WTC11 (cell line): ENCODE results near the gene SMKR1. TPM values are rescaled to one million over a fixed set of nuclear protein-coding genes. Genes with fewer than 3 reads are reported as not detected.

Experiments used
- ATAC-seq: fragments of 200-7000 bp; cut with Tn5 transposase; 2 replicates; pipeline ENCODE4 v1.10.0; 2021; ENCODE audit warnings: mild to moderate bottlenecking, moderate library complexity
- CTCF ChIA-PET: fragments of 300-600 bp; sonication (Branson Sonifier 250); formaldehyde crosslinking; loops from one replicate; lab custom pipeline; 2021; ENCODE audit warnings: antibody characterized with exemption; lab: Charles Lee
- POLR2A ChIA-PET: fragments of 350-600 bp; sonication (Branson Sonifier 250); formaldehyde crosslinking; loops from one replicate; lab custom pipeline; 2021; ENCODE audit warnings: antibody characterized with exemption; lab: Charles Lee
- DNase-seq: peaks from one replicate; pipeline ENCODE4 v3.0.0; 2021; ENCODE audit warnings: low spot score
- H3K27ac Mint-ChIP-seq: 2 replicates; pipeline ENCODE4 v1.8.0; 2021; ENCODE audit warnings: mixed read lengths
- H3K27me3 Mint-ChIP-seq: 2 replicates; pipeline ENCODE4 v1.8.0; 2021; ENCODE audit warnings: low read depth, mild to moderate bottlenecking, moderate library complexity, mixed read lengths
- H3K36me3 Mint-ChIP-seq: 2 replicates; pipeline ENCODE4 v1.8.0; 2021; ENCODE audit warnings: mixed read lengths
- H3K4me1 Mint-ChIP-seq: 2 replicates; pipeline ENCODE4 v1.8.0; 2022; ENCODE audit warnings: mixed read lengths
- H3K4me3 Mint-ChIP-seq: 2 replicates; pipeline ENCODE4 v1.8.0; 2021; ENCODE audit warnings: mild to moderate bottlenecking, moderate library complexity, mixed read lengths
- H3K9me3 Mint-ChIP-seq: 2 replicates; pipeline ENCODE4 v1.8.0; 2021; ENCODE audit warnings: mixed read lengths
- ARID4B ChIP-seq: sonication (generic); formaldehyde crosslinking; IDR thresholded peaks from 2 replicates; pipeline ENCODE4 v1.8.0; 2023; ENCODE audit warnings: missing genetic modification reagents, mild to moderate bottlenecking, borderline replicate concordance
- CBFB ChIP-seq: sonication (generic); formaldehyde crosslinking; IDR thresholded peaks from 2 replicates; pipeline ENCODE4 v1.8.1; 2022; ENCODE audit warnings: mild to moderate bottlenecking, low read depth, missing genetic modification reagents
- E2F5 ChIP-seq: sonication (generic); formaldehyde crosslinking; IDR thresholded peaks from 2 replicates; pipeline ENCODE4 v1.8.1; 2022; ENCODE audit warnings: mild to moderate bottlenecking, moderate library complexity, missing genetic modification reagents
- ELF4 ChIP-seq: sonication (generic); formaldehyde crosslinking; IDR thresholded peaks from 2 replicates; pipeline ENCODE4 v1.8.1; 2022; ENCODE audit warnings: low read depth, mild to moderate bottlenecking, moderate library complexity, missing genetic modification reagents
- EMX1 ChIP-seq: fragments of 250-450 bp; sonication (Bioruptor Pico); IDR thresholded peaks from 2 replicates; pipeline ENCODE4 v1.8.0; 2021; ENCODE audit warnings: mild to moderate bottlenecking
- ESRRA ChIP-seq: sonication (generic); formaldehyde crosslinking; IDR thresholded peaks from 2 replicates; pipeline ENCODE4 v1.8.1; 2022; ENCODE audit warnings: mild to moderate bottlenecking, missing genetic modification reagents, borderline replicate concordance
- FOXK1 ChIP-seq: sonication (generic); formaldehyde crosslinking; IDR thresholded peaks from 2 replicates; pipeline ENCODE4 v1.8.0; 2022; ENCODE audit warnings: mild to moderate bottlenecking, moderate library complexity, missing genetic modification reagents
- HMGA2 ChIP-seq: fragments of 250-450 bp; sonication (Bioruptor Pico); IDR thresholded peaks from 2 replicates; pipeline ENCODE4 v1.4.0; 2021; ENCODE audit warnings: mild to moderate bottlenecking, moderate library complexity
- MYBL2 ChIP-seq: sonication (generic); formaldehyde crosslinking; IDR thresholded peaks from 2 replicates; pipeline ENCODE4 v1.8.1; 2023; ENCODE audit warnings: mild to moderate bottlenecking, moderate library complexity, missing genetic modification reagents
- NFE2L1 ChIP-seq: sonication (generic); formaldehyde crosslinking; IDR thresholded peaks from 2 replicates; pipeline ENCODE4 v1.8.1; 2023; ENCODE audit warnings: missing genetic modification reagents
- NR2C2 ChIP-seq: sonication (generic); formaldehyde crosslinking; IDR thresholded peaks from 2 replicates; pipeline ENCODE4 v1.8.0; 2022; ENCODE audit warnings: mild to moderate bottlenecking, missing genetic modification reagents
- NR3C1 ChIP-seq: sonication (generic); formaldehyde crosslinking; conservative IDR thresholded peaks from 2 replicates; pipeline ENCODE4 v1.8.1; 2023; ENCODE audit warnings: low read depth, mild to moderate bottlenecking, missing genetic modification reagents
- OVOL2 ChIP-seq: fragments of 250-450 bp; sonication (Bioruptor Pico); IDR thresholded peaks from 2 replicates; pipeline ENCODE4 v1.9.0; 2021; ENCODE audit warnings: mild to moderate bottlenecking, borderline replicate concordance
- PREB ChIP-seq: sonication (generic); formaldehyde crosslinking; IDR thresholded peaks from 2 replicates; pipeline ENCODE4 v1.8.1; 2022; ENCODE audit warnings: mild to moderate bottlenecking, missing genetic modification reagents, moderate library complexity, borderline replicate concordance
- TEAD4 ChIP-seq: sonication (generic); formaldehyde crosslinking; IDR thresholded peaks from 2 replicates; pipeline ENCODE4 v1.8.0; 2022; ENCODE audit warnings: mild to moderate bottlenecking, missing genetic modification reagents
- ZBTB43 ChIP-seq: sonication (generic); formaldehyde crosslinking; IDR thresholded peaks from 2 replicates; pipeline ENCODE4 v1.8.1; 2023; ENCODE audit warnings: mild to moderate bottlenecking, missing genetic modification reagents
- ZMAT4 ChIP-seq: fragments of 250-450 bp; sonication (Bioruptor Pico); IDR thresholded peaks from 2 replicates; pipeline ENCODE4 v1.9.0; 2021; ENCODE audit warnings: mild to moderate bottlenecking
- ZNF138 ChIP-seq: sonication (generic); formaldehyde crosslinking; conservative IDR thresholded peaks from 2 replicates; pipeline ENCODE4 v1.8.1; 2022; ENCODE audit warnings: mild to moderate bottlenecking, moderate library complexity, missing genetic modification reagents
- ZNF263 ChIP-seq: sonication (generic); formaldehyde crosslinking; IDR thresholded peaks from 2 replicates; pipeline ENCODE4 v1.8.1; 2022; ENCODE audit warnings: low read depth, mild to moderate bottlenecking, moderate library complexity, missing genetic modification reagents
- ZNF396 ChIP-seq: fragments of 250-450 bp; sonication (Bioruptor Pico); IDR thresholded peaks from 2 replicates; pipeline ENCODE4 v1.8.0; 2021; ENCODE audit warnings: mild to moderate bottlenecking, moderate library complexity, borderline replicate concordance
- ZNF416 ChIP-seq: fragments of 250-450 bp; sonication (Bioruptor Pico); IDR thresholded peaks from 2 replicates; pipeline ENCODE4 v1.9.0; 2021; ENCODE audit warnings: mild to moderate bottlenecking, inconsistent platforms
- total RNA-seq: library from RNA; stranded (reverse); gene quantifications from 3 replicates; pipeline ENCODE4 v1.2.3, GENCODE V29; 2021

The SMKR1 gene
- total RNA-seq, 1 experiment from 2014 or later, result 0.50 TPM

GRCh38 chr7:129540340-129540739, 38.0 kb downstream of the SMKR1 start:
- DNase-seq (no peak), ATAC-seq (no peak)
- Mint-ChIP-seq H3K9me3 (no peaks in the 10 kb centered on the region), H3K4me3 (no peak overlapping the region), H3K27me3 (peaks cover 2% of the 10 kb centered on the region), H3K36me3 (no peaks in the 10 kb centered on the region), H3K27ac (no peak overlapping the region), H3K4me1 (no peaks in the 10 kb centered on the region)
- CTCF ChIA-PET, result interaction anchor here (1.0 kb wide), 1 partner anchor 67 kb away, joined by 5 read pairs; no protein-coding TSS in a partner anchor
- POLR2A ChIA-PET, result interaction anchor here (0.6 kb wide), 1 partner anchor 236 kb away, joined by 3 read pairs; no protein-coding TSS in a partner anchor
- TF ChIP-seq OVOL2 (CRISPR knock-in tag) (no peak), ZMAT4 (CRISPR knock-in tag) (no peak), PREB (CRISPR knock-in tag) (no peak), EMX1 (CRISPR knock-in tag) (no peak), ZNF263 (CRISPR knock-in tag) (no peak), ZNF416 (CRISPR knock-in tag) (no peak), ARID4B (CRISPR knock-in tag) (no peak), ZBTB43 (no peak), MYBL2 (CRISPR knock-in tag) (no peak), ZNF396 (CRISPR knock-in tag) (no peak), FOXK1 (CRISPR knock-in tag) (no peak), NR3C1 (CRISPR knock-in tag) (no peak)

GRCh38 chr7:129544700-129545099, 42.4 kb downstream of the SMKR1 start:
- Mint-ChIP-seq H3K36me3 (no peaks in the 10 kb centered on the region), H3K27me3 (peaks cover 2% of the 10 kb centered on the region), H3K4me1 (no peaks in the 10 kb centered on the region), H3K27ac (no peak overlapping the region), H3K9me3 (peaks cover 9% of the 10 kb centered on the region), H3K4me3 (no peak overlapping the region)
- DNase-seq (no peak), ATAC-seq (no peak)
- ChIA-PET POLR2A (no interaction called here), CTCF (interaction anchor here (0.7 kb wide), 1 partner anchor 50 kb away, joined by 4 read pairs; no protein-coding TSS in a partner anchor)
- TF ChIP-seq ZNF138 (no peak), E2F5 (no peak), ESRRA (no peak), TEAD4 (CRISPR knock-in tag) (no peak), ELF4 (CRISPR knock-in tag) (no peak), HMGA2 (no peak), CBFB (CRISPR knock-in tag) (no peak), ZMAT4 (CRISPR knock-in tag) (no peak), NR2C2 (no peak), NFE2L1 (CRISPR knock-in tag) (no peak)
- TF ChIP-seq, all 79 proteins: peak for 0
